Caki2 (cell line): ENCODE data around the gene QSOX2. TPM values are rescaled to one million over a fixed set of nuclear protein-coding genes. Genes with fewer than 3 reads are reported as not detected.
"Not testable (repeated sequence)": the region's sequence is repeated elsewhere in the genome, so short reads cannot be mapped to it uniquely, and the experiment has no call there.

Source experiments
- DNase-seq: peaks from one replicate; pipeline ENCODE4 v3.0.0-alpha.2; 2015; ENCODE audit warnings: low read depth
- in situ Hi-C: cut with HindIII; loops from 2 replicates; pipeline ENCODE4 v1.10.0; 2016; ENCODE audit warnings: low sequenced_read_pairs, low pct_unique_long_range_greater_than_20kb, mixed read lengths
- total RNA-seq: library from RNA; depleted of rRNA; stranded (reverse); fragments of >200 nt; shearing (Covaris generic); gene quantifications from 2 replicates; pipeline ENCODE4 v1.2.3, GENCODE V29; 2014; ENCODE audit warnings: low replicate concordance

The QSOX2 gene
- total RNA-seq, 1 experiment from 2014 or later = 16.4 TPM

- no peak for DNase-seq
- in situ Hi-C loops = no loop called here
Observed at GRCh38 chr9:136268735-136269134, 23.1 kb upstream of the QSOX2 start.

- in situ Hi-C loops = no loop called here
- no peak for DNase-seq
Observed at GRCh38 chr9:136268318-136268717, 22.7 kb upstream of the QSOX2 start.

- in situ Hi-C loops = no loop called here
- peak; percentile 51 for DNase-seq
Observed at GRCh38 chr9:136267261-136268111, 21.9 kb upstream of the QSOX2 start.

- DNase-seq, in situ Hi-C loops: not testable (repeated sequence)
Observed at GRCh38 chr9:136266641-136267040, 21.0 kb upstream of the QSOX2 start.

GRCh38 chr9:136265561-136266355 lies 20.1 kb upstream of the QSOX2 start:
- in situ Hi-C loops = no loop called here
- DNase-seq = no peak

GRCh38 chr9:136264441-136265405 lies 19.1 kb upstream of the QSOX2 start:
- in situ Hi-C loops = no loop called here
- no peak for DNase-seq

GRCh38 chr9:136264031-136264430 lies 18.4 kb upstream of the QSOX2 start:
- no peak for DNase-seq
- in situ Hi-C loops = no loop called here

- in situ Hi-C loops = no loop called here
- no peak for DNase-seq
Observed at GRCh38 chr9:136262671-136263178, 17.1 kb upstream of the QSOX2 start.

- no peak for DNase-seq
- in situ Hi-C loops = no loop called here
Observed at GRCh38 chr9:136261686-136262430, 16.2 kb upstream of the QSOX2 start.

- no peak for DNase-seq
- in situ Hi-C loops = no loop called here
Observed at GRCh38 chr9:136260936-136261472, 15.4 kb upstream of the QSOX2 start.

- no peak for DNase-seq
- in situ Hi-C loops = no loop called here
Observed at GRCh38 chr9:136260521-136260920, 14.9 kb upstream of the QSOX2 start.

GRCh38 chr9:136259836-136260235 lies 14.2 kb upstream of the QSOX2 start:
- in situ Hi-C loops = no loop called here

GRCh38 chr9:136259517-136259813 lies 13.9 kb upstream of the QSOX2 start:
- in situ Hi-C loops = no loop called here

More at GRCh38 chr9:136259836-136260235, 14.2 kb upstream of the QSOX2 start:
- DNase-seq = no peak

GRCh38 chr9:136258786-136259516 lies 13.3 kb upstream of the QSOX2 start:
- in situ Hi-C loops = no loop called here
- DNase-seq = no peak

More at GRCh38 chr9:136259517-136259813, 13.9 kb upstream of the QSOX2 start:
- DNase-seq = no peak

- no peak for DNase-seq
- in situ Hi-C loops = no loop called here
Observed at GRCh38 chr9:136258299-136258625, 12.7 kb upstream of the QSOX2 start.

- no peak for DNase-seq
- in situ Hi-C loops = no loop called here
Observed at GRCh38 chr9:136257381-136258298, 12.0 kb upstream of the QSOX2 start.
